AML-193 (cell line): ENCODE measurements around the gene E2F7.
A peak's percentile ranks its signal among the peaks of the same experiment; 100 is the strongest.
"Not testable (repeated sequence)": the region's sequence is repeated elsewhere in the genome, so short reads cannot be mapped to it uniquely, and the experiment has no call there.

ENCODE experiments used
- DNase-seq, 2 experiments: peaks; one replicate each; lab custom pipeline; 2025; lab: John Stamatoyannopoulos, UW

Gene E2F7

GRCh38 chr12:77065361-77066204, at the start of gene E2F7:
TSS of gene E2F7 (minus strand) at chr12:77065569. CDS start at chr12:77064635, 934 bp downstream.
- peak; percentile 85 to 86 for DNase-seq

GRCh38 chr12:77113971-77114370, 48.6 kb upstream of the E2F7 start:
- no peak for DNase-seq

GRCh38 chr12:77108707-77109106, 43.3 kb upstream of the E2F7 start:
- DNase-seq = no peak

GRCh38 chr12:77107121-77107520, 41.8 kb upstream of the E2F7 start:
- DNase-seq = no peak

- DNase-seq = no peak
Measured at GRCh38 chr12:77104792-77105191, 39.4 kb upstream of the E2F7 start.

GRCh38 chr12:77104286-77104685, 38.9 kb upstream of the E2F7 start:
- DNase-seq = no peak

- DNase-seq = no peak
Measured at GRCh38 chr12:77102691-77103090, 37.3 kb upstream of the E2F7 start.

- DNase-seq = no peak
Measured at GRCh38 chr12:77102123-77102522, 36.8 kb upstream of the E2F7 start.

GRCh38 chr12:77099799-77100198, 34.4 kb upstream of the E2F7 start:
- no peak for DNase-seq

- no peak for DNase-seq
Measured at GRCh38 chr12:77097846-77098245, 32.5 kb upstream of the E2F7 start.

- DNase-seq = not testable (repeated sequence)
Measured at GRCh38 chr12:77092227-77092626, 26.9 kb upstream of the E2F7 start.

- no peak for DNase-seq
Measured at GRCh38 chr12:77089686-77090220, 24.4 kb upstream of the E2F7 start.

GRCh38 chr12:77087427-77087826, 22.1 kb upstream of the E2F7 start:
- DNase-seq = no peak

GRCh38 chr12:77082021-77082420, 16.7 kb upstream of the E2F7 start:
- DNase-seq = no peak

- no peak for DNase-seq
Measured at GRCh38 chr12:77079631-77080030, 14.3 kb upstream of the E2F7 start.

- no peak for DNase-seq
Measured at GRCh38 chr12:77078231-77078630, 12.9 kb upstream of the E2F7 start.

- no peak for DNase-seq
Measured at GRCh38 chr12:77076886-77077285, 11.5 kb upstream of the E2F7 start.

- DNase-seq = not testable (repeated sequence)
Measured at GRCh38 chr12:77073894-77074293, 8.5 kb upstream of the E2F7 start.

GRCh38 chr12:77072833-77073495, 7.6 kb upstream of the E2F7 start:
- DNase-seq = no peak

- no peak for DNase-seq
Measured at GRCh38 chr12:77070800-77071449, 5.6 kb upstream of the E2F7 start.

- no peak for DNase-seq
Measured at GRCh38 chr12:77070382-77070781, 5.0 kb upstream of the E2F7 start.

GRCh38 chr12:77064896-77065360, 441 bp downstream of the E2F7 start:
- DNase-seq = no peak
